Stomach (tissue), 9 donors: ENCODE measurements around the gene L3MBTL1. TPM values are rescaled to one million over a fixed set of nuclear protein-coding genes. Genes with fewer than 3 reads are reported as not detected.

Experiments used
- DNase-seq, 2 donors: peaks; one replicate each; pipeline versions ENCODE4 v3.0.0 to v3.0.0-alpha.2; 2013 to 2019
- H3K27ac ChIP-seq, 5 donors: fragments of 200-600 bp in 4 of 5; sonication (generic) in 4 of 5; one replicate each; pipeline ENCODE4 v1.5.1; 2013 to 2019; ENCODE audit warnings: mild to moderate bottlenecking in 1 of 5, moderate library complexity in 1 of 5
- H3K27me3 ChIP-seq, 3 donors: fragments of 200-600 bp; sonication (generic); one replicate each; pipeline ENCODE4 v1.5.1; 2017 to 2019; ENCODE audit warnings: mixed run types in 1 of 3
- H3K36me3 ChIP-seq, 4 donors: fragments of 200-600 bp; sonication (generic); 1 replicate in 3 of 4; 2 replicates in 1 of 4; pipeline ENCODE4 v1.5.1; 2016 to 2019
- H3K4me1 ChIP-seq, 4 donors: fragments of 200-600 bp; sonication (generic); one replicate each; pipeline ENCODE4 v1.5.1; 2016 to 2019
- H3K4me3 ChIP-seq, 4 donors: fragments of 200-600 bp; sonication (generic) in 3 of 4; one replicate each; pipeline ENCODE4 v1.5.1; 2016 to 2019; ENCODE audit warnings: mild to moderate bottlenecking in 1 of 4
- H3K9me3 ChIP-seq, 4 donors: fragments of 200-600 bp; sonication (generic); one replicate each; pipeline ENCODE4 v1.5.1; 2016 to 2019
- EP300 ChIP-seq: sonication (generic); formaldehyde crosslinking; IDR thresholded peaks from one replicate; pipeline ENCODE4 v1.6.1; 2017; ENCODE audit warnings: antibody characterized with exemption
- POLR2A ChIP-seq, 4 donors: fragments of 450-650 bp; IDR thresholded peaks; one replicate each; pipeline ENCODE4 v1.6.1; 2016; ENCODE audit warnings: antibody characterized with exemption in 4 of 4, control low read depth in 2 of 4, mild to moderate bottlenecking in 1 of 4, moderate library complexity in 1 of 4
- POLR2AphosphoS5 ChIP-seq, 3 donors: sonication (generic); formaldehyde crosslinking; IDR thresholded peaks; one replicate each; pipeline ENCODE4 v1.6.1; 2016; ENCODE audit warnings: antibody characterized with exemption in 3 of 3
- WGBS, 5 donors: extraction: QIAGEN DNeasy Blood & Tissue Kit in 3 of 5; methylation state at CpG; one replicate each; pipeline versions ENCODE4 v1.1.5 to v1.1.7; 2013 to 2018; 5-methylcytosine and 5-hydroxymethylcytosine counted together
- intact Hi-C: fragments of 100-400 bp; cut with DNase I; formaldehyde crosslinking; loops from one replicate; pipeline ENCODE4 v1.15.1; 2023; ENCODE audit warnings: low total_unique reads
- polyA plus RNA-seq, 3 donors: library from polyadenylated mRNA; stranded (reverse); fragments of 200-250 nt; gene quantifications; one replicate each; pipeline ENCODE4 v1.2.3, GENCODE V29; 2013
- total RNA-seq, 5 donors: library from RNA; depleted of rRNA; stranded (reverse); fragments of >200 nt; gene quantifications; one replicate each; pipeline versions ENCODE4 v1.1.0 to v1.2.3, GENCODE V29; 2014 to 2016
- TF ChIP-seq, protein P1 (sequence below), 7 experiments: fragments of 450-650 bp in 4 of 7; fragments of 200-600 bp in 3 of 7; sonication (generic) in 3 of 7; IDR thresholded peaks; one replicate each; pipeline ENCODE4 v1.5.1; 2016 to 2019; ENCODE audit warnings: antibody characterized with exemption in 7 of 7, control low read depth in 2 of 7, mild to moderate bottlenecking in 1 of 7
- donor health status: healthy with polysubstance abuse.
- donor health status: Bipolar disorder and iron deficiency.
- donor health status: healthy.

Gene L3MBTL1
- total and polyA plus RNA-seq, 8 donors: 0.76 to 28.7 (median 8.5) TPM

DNA sequence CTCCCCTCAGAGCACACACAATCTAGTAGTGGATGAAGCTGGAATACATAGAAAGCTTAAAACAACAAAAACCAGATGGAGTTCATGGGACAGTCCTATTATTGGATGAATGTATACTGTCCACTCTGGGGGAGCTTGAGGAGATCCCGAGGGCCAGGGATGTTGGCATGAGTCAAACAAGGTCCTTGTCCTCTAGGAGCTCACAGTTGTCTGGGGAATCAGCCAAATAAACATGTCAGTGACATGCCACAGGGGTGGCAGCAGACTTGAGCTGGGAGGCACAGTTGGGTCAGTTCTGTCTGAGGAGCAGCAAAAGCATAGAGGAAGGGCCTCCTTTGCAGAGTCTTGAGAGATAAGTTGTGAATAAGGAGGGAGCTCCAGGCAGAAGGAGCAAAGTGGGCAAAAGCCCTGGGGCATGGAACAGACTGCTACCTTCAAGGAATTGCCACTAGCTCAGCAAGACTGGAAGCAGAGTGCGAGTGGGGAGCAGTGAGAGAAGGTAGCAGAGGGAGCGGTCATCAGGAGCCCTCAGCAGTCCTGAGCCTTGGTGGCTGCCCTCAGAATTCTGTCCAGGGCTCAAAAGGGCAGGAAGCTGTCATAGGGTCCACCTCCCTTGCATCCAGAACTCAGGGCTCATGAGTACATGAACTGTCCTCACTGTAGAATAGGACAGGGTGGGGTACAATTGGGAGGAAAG, 22.1 kb downstream of the L3MBTL1 start:
- 80 to 90% (median 87%) methylated on average over 3 of the region's 3 CpGs for WGBS, 5 donors
- H3K36me3 ChIP-seq: peaks cover 0 to 30% (median 7%) of the 10 kb centered on the region in 4 donors
- DNase-seq: no peak
- H3K9me3 ChIP-seq: no peaks in the 10 kb centered on the region
- no peak overlapping the region for H3K27ac ChIP-seq
- intact Hi-C loops: no loop called here
- no peak for TF ChIP-seq POLR2AphosphoS5 (IDR thresholded peaks at IDR 0.05)
- TF ChIP-seq POLR2A (IDR thresholded peaks at IDR 0.05): no peak
- no peak for TF ChIP-seq EP300
- TF ChIP-seq, protein P1, sequence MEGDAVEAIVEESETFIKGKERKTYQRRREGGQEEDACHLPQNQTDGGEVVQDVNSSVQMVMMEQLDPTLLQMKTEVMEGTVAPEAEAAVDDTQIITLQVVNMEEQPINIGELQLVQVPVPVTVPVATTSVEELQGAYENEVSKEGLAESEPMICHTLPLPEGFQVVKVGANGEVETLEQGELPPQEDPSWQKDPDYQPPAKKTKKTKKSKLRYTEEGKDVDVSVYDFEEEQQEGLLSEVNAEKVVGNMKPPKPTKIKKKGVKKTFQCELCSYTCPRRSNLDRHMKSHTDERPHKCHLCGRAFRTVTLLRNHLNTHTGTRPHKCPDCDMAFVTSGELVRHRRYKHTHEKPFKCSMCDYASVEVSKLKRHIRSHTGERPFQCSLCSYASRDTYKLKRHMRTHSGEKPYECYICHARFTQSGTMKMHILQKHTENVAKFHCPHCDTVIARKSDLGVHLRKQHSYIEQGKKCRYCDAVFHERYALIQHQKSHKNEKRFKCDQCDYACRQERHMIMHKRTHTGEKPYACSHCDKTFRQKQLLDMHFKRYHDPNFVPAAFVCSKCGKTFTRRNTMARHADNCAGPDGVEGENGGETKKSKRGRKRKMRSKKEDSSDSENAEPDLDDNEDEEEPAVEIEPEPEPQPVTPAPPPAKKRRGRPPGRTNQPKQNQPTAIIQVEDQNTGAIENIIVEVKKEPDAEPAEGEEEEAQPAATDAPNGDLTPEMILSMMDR (IDR thresholded peaks at IDR 0.05): no peak
- no peaks in the 10 kb centered on the region for H3K27me3 ChIP-seq
- H3K4me3 ChIP-seq: no peak overlapping the region
- no peaks in the 10 kb centered on the region for H3K4me1 ChIP-seq

DNA sequence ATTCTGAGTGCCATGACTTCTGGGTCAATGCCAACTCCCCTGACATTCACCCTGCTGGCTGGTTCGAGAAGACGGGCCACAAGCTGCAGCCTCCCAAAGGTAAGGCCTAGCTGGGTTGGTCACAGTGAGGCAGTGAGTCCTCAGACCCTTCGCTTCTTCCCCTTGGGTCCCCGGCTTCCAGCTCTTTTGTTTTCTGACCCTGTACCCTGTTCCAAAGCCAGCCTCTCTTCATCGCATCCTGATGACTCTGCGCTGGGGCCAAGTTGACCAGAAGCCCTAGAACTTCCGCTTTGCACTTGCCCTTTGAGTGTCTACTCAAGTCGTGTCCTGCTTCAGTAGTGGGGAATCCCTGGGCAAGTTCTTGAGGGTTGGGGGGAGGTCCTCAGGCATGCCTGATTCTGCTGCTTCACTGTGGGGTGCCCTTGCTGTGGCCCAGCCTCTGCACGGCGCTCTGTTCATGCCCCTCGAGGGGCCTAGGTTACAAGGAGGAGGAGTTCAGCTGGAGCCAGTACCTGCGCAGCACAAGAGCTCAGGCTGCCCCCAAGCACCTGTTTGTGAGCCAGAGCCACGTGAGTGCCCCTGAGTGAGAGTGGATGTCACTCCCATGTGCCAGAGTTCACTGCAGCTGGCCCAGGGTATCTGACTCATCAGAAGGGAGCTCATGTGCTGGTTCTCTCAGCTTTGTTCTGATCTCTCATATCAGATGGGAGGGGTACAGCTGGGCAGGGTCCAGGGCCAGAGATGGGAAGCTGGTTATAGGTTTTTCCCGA, 23.0 kb downstream of the L3MBTL1 start:
- Histone ChIP-seq H3K9me3 (no peaks in the 10 kb centered on the region), H3K4me3 (no peak overlapping the region), H3K4me1 (no peaks in the 10 kb centered on the region), H3K36me3 (peaks cover 0 to 39% (median 15%) of the 10 kb centered on the region in 4 donors), H3K27ac (no peak overlapping the region), H3K27me3 (no peaks in the 10 kb centered on the region)
- intact Hi-C loops: no loop called here
- DNase-seq: no peak
- 73 to 86% (median 81%) methylated on average over 12 to 14 of the region's 14 CpGs for WGBS, 5 donors
- TF ChIP-seq POLR2A (IDR thresholded peaks at IDR 0.05) (no peak), POLR2AphosphoS5 (IDR thresholded peaks at IDR 0.05) (no peak)

DNA sequence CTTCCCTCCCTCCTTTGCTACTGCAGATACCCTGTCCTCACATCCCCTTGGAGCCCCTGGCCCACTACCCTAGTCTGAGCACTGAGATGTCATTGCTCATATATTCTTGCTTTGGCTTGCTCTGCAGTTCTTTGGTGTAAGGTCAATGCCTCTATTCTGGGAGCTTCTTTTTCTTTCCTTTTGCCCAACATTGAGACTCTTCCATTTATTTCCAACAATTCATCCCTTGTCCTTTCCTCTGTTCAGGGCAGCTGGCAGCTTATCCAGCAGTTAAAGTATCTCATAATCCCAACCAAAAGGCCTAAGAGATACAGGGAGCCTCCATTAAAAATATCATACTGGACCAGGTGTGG, 23.6 kb downstream of the L3MBTL1 start:
- H3K27ac ChIP-seq: no peak overlapping the region
- no peaks in the 10 kb centered on the region for H3K4me1 ChIP-seq
- no peak for DNase-seq
- peaks cover 0 to 45% (median 21%) of the 10 kb centered on the region in 4 donors for H3K36me3 ChIP-seq
- intact Hi-C loops: no loop called here
- no peaks in the 10 kb centered on the region for H3K9me3 ChIP-seq
- H3K27me3 ChIP-seq: no peaks in the 10 kb centered on the region
- H3K4me3 ChIP-seq: no peak overlapping the region
- TF ChIP-seq POLR2AphosphoS5 (IDR thresholded peaks at IDR 0.05) (no peak), EP300 (no peak)

DNA sequence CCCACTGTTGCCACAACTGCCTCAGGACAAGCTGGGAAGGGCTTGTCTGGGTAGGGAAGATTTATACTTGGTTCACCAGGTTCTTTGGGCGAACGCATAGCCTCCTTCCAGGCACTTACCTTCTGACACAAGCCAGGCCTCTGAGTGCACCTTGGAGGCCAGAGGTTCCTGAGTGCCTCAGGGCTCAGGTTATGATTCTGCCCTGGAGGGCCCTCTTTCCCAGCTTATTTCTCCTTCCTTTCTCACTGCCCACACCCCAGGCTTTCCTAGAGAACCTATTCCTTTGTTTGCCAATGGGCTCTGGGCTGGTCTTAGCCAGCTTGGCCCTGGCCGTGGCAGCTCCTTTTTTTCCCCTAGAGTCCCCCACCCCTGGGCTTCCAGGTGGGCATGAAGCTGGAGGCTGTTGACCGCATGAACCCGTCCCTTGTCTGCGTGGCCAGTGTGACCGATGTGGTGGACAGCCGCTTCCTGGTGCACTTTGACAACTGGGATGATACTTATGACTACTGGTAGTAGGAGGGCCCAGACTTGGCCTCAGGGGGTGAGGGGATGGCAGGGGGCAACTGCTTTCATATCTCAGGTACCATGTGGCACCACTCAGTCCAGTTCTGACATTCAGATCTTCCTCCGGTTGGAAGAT, 25.0 kb downstream of the L3MBTL1 start:
- no peak overlapping the region for H3K4me3 ChIP-seq
- no peak for DNase-seq
- no peak overlapping the region for H3K27ac ChIP-seq
- H3K36me3 ChIP-seq: peaks cover 0 to 59% (median 30%) of the 10 kb centered on the region in 4 donors
- H3K4me1 ChIP-seq: no peaks in the 10 kb centered on the region
- 93 to 98% (median 94%) methylated on average over 8 to 9 of the region's 9 CpGs for WGBS, 5 donors
- no peaks in the 10 kb centered on the region for H3K9me3 ChIP-seq
- no peaks in the 10 kb centered on the region for H3K27me3 ChIP-seq
- intact Hi-C loops: no loop called here
- TF ChIP-seq, protein P1 (IDR thresholded peaks at IDR 0.05): no peak
- TF ChIP-seq POLR2A (IDR thresholded peaks at IDR 0.05) (no peak), EP300 (no peak), POLR2AphosphoS5 (IDR thresholded peaks at IDR 0.05) (no peak)

DNA sequence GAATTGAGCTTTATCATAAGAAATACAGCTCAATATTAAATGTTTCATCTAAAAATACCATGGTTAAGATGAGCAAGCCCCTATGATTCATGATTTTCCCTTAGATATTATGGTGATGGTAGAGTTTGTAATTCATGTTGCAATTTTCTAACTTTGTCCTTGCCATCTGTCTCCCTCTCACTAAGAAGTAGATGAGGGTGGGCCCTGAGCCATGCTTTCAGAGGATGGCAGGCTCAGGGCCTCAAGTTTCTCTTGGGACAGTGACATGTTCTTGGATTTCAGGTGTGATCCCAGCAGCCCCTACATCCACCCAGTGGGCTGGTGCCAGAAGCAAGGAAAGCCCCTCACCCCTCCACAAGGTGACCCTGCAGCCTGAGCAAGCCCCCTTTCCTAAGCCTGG, 25.6 kb downstream of the L3MBTL1 start:
- Histone ChIP-seq H3K27ac (no peak overlapping the region), H3K4me1 (peaks cover 0 to 2% (median 0%) of the 10 kb centered on the region in 4 donors), H3K27me3 (no peaks in the 10 kb centered on the region), H3K9me3 (no peaks in the 10 kb centered on the region), H3K36me3 (peaks cover 0 to 60% (median 30%) of the 10 kb centered on the region in 4 donors), H3K4me3 (no peak overlapping the region)
- no peak for DNase-seq
- intact Hi-C loops: no loop called here
- TF ChIP-seq POLR2A (IDR thresholded peaks at IDR 0.05) (no peak), POLR2AphosphoS5 (IDR thresholded peaks at IDR 0.05) (no peak), EP300 (no peak)
- TF ChIP-seq, protein P1 (IDR thresholded peaks at IDR 0.05): no peak
